ENCODE measurements around the gene TCHH.
A peak's percentile ranks its signal among the peaks of the same experiment; 100 is the strongest.
"Not testable (repeated sequence)": the region's sequence is repeated elsewhere in the genome, so short reads cannot be mapped to it uniquely, and the experiment has no call there.

The TCHH gene

DNA sequence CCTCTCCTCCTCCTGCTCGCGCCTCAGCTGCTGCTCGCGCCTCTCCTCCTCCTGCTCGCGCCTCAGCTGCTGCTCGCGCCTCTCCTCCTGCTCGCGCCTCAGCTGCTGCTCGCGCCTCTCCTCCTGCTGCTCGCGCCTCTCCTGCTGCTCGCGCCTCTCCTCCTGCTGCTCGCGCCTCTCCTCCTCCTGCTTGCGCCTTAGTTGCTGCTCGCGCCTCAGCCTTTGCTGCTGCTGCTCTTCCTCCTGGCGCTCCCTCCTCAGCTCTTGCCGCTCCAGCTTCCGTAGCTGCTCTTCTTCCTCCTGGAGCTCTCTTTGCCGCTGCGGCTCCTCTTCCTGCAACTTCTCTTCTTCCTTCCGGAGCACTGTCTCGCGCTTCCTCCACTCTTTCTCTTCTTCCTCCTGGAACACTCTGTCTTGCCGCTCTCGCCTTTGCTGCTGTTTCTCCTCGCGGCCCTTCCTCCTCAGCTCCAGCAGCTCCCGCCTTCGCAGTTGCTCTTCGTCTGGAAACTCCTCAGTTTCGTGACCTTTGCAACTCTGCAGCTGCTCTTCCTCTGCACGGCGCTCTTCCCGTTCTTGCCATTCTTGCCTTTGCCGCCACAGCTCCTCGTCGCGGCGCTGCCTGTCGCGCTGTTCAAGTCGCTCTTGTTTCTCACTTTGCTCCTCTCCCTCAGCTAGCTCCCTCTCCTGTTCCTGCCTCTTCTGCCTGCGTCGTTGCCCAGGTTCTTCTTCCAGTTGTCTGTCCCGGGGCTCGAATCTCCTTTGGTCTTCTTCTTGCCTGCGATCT, 3.0 kb downstream of the TCHH start:
- DNase-seq (ENCODE audit: low read depth in 3 of 3), result peak in 1 of 3 experiments; percentile 4

DNA sequence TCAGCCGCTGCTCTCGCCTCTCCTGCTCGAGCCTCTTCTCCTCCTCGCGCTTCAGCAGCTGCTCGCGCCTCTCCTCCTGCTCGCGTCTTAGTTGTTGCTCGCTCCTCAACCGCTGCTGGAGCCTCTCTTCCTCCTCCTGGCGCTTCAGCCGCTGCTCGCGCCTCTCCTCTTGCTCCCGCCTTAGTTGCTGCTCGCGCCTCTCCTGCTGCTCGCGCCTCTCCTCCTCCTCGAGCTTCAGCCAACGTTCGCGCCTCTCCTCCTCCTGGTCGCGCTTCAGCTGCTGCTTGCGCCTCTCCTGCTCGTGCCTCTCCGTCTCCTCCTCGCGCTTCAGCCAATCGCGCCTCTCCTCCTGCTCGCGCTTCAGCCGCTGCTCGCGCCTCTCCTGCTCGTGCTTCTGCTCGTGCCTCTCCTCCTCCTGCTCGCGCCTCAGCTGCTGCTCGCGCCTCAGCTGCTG, 3.7 kb downstream of the TCHH start:
- peak in 1 of 3 experiments; percentile 5 for DNase-seq (ENCODE audit: low read depth in 3 of 3)

DNA sequence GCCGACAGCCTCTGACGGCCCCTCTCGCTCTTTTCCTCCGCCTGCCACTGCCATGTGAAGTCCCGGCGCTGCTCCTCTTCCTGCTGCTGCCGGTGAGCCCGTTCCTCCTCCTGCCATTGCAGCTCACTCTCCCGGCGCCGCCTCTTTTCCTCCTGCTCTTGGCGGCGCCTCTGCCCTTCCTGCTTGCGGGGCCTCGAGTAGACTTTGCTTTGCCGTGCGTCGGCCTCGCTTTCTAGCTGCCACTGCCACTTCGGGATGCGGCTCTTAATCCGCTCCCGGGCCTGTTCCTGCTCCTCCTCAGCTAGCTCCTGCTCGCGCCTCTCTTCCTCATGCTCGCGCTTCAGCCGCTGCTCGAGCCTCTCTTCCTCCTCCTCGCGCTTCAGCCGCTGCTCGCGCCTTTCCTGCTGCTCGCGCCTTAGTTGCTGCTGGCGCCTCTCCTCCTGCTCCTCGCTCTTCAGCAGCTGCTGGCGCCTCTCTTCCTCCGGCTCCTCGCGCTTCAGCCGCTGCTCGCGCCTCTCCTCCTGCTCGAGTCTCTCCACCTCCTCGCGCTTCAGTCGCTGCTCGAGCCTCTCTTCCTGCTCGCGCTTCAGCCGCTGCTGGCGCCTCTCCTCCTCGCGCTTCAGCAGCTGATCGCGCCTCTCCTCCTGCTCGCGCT, 4.3 kb downstream of the TCHH start:
- DNase-seq (ENCODE audit: low read depth in 3 of 3), result peak in 1 of 3 experiments; percentile 6

DNA sequence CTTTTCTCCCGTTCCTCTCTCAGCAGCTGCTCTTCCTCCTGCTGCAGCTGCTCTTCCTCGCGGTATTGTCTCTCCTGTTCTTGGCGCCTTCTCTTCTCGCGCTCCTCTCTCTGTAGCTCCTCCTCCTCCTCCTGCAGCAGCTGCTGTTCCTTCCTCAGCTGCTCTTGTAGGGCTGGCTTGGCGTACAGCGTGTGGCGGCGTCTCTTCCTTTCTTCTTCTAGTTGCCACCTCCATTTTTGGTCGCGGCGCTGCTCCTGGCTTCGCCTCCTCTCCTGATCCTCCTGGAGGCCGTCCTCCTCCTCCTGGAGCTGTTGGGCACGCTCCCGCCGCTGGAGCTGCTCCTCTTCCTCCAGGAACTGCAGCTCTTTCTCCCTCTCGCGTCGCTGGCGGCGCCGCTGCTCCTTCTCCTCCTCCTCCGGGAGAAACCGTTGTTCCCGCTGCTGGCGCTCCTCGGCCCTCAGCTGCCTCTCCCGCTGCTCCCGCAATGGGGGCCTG, 4.8 kb downstream of the TCHH start:
- peak in 1 of 3 experiments; percentile 11 for DNase-seq (ENCODE audit: low read depth in 3 of 3)

GRCh38 chr1:152109998-152110294, 5.3 kb downstream of the TCHH start:
- DNase-seq (ENCODE audit: low read depth in 3 of 3), result no peak

DNA sequence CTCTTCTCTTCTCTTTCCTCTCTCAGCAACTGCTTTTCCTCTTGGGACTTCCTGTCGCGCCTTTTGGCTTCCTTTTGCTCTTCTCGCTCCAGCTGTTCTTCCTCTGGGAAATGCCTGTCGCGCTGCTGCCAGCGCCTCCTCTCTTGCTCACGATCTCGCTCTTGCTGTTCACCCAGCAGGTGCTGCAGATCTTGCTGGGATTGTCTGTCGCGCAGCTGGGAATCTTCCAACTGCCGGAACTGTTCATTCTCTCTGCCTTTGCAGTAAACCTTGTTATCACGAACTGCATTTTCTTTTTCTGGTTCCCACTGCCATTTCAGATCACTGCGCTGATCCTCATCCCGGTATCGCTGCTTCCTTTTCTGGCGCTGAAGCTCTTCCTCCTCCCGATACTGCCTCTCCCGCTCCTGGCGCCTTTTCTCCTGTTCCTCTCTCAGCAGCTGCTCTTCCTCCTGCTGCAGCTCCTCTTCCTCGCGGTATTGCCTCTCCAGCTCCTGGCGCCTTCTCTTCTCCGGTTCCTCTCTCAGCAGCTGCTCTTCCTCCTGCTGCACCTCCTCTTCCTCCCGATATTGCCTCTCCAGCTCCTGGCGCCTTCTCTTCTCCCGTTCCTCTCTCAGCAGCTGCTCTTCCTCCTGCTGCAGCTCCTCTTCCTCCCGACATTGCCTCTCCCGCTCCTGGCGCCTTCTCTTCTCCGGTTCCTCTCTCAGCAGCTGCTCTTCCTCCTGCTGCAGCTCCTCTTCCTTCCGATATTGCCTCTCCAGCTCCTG, 5.8 kb downstream of the TCHH start:
- DNase-seq (ENCODE audit: low read depth in 3 of 3), result peak in 1 of 3 experiments; percentile 1

- DNase-seq (ENCODE audit: low read depth in 3 of 3), result no peak
Observed at GRCh38 chr1:152108882-152109222, 6.4 kb downstream of the TCHH start.

DNA sequence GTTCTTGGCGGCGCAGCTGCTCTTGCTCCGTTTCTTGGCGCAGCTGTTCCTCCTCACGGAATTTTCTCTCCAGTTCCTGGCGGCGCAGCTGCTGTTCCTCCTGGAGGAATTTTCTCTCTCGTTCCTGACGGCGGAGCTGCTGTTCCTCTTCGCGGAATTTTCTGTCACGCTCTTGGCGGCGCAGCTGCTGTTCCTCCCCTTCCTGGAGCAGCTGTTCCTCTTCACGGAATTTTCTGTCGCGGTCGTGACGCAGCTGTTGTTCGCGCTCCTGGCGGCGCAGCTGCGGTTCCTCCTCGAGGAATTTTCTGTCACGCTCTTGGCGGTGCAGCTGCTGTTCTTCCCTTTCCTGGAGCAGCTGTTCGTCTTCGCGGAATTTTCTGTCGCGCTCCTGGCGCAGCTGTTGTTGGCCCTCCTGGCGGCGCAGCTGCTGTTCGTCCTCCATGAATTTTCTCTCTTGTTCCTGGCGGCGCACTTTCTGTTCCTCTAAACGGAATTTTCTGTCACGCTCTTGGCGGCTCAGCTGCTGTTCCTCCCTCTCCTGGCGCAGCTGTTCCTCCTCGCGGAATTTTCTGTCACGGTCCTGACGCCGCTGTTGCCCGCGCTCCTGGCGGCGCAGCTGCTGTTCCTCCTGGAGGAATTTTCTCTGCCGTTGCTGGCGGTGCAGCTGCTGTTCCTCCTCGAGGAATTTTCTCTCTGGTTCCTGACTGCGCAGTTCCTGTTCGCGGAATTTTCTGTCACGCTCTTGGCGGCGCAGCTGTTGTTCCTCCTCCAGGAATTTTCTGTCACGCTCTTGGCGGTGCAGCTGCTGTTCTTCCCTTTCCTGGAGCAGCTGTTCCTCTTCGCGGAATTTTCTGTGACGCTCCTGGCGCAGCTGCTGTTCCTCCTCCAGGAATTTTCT, 7.0 kb downstream of the TCHH start:
- DNase-seq (ENCODE audit: low read depth in 3 of 3), result peak in 1 of 3 experiments; percentile 0

- no peak for DNase-seq (ENCODE audit: low read depth in 3 of 3)
Observed at GRCh38 chr1:152107031-152107983, 7.9 kb downstream of the TCHH start.

DNA sequence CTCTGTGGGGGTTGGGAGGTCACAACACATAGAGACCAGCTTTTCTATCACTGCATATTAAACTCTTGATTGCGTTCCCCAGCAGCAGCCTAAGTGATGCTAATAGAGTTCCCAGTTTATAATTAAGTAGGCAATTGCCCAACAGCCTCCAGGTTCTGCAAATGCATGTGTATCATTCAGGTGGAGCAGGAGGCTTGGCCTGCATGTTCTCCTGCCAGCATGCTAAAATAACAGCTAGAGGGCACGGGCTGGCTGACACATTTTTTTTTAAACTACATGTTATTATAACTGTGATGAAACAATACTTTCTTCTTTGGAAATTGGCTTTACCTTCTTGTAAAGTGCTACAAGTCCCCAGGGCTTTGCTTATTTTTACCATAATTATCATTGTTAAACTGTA, 10.4 kb downstream of the TCHH start:
- DNase-seq (ENCODE audit: low read depth in 3 of 3), result no peak

DNA sequence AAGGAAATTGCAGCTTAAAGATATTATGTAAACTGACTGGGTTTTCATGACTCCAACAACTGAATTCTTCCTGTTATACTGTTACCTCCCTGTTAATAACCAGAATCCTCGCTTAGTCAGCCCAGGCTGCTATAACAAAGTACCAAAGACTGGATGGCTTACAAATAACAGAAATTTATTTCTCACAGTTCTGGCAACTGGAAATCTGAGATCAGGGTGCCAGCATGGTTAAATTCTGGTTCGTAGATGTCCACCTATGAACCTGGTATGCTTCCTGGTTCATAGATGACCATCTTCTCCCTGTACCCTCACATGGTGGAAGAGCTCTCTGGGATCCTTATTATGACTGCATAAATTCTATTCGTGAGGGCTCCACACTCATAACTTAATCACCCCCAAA, 18.3 kb downstream of the TCHH start:
- DNase-seq (ENCODE audit: low read depth in 3 of 3), result no peak

GRCh38 chr1:152089014-152089674, 26.1 kb downstream of the TCHH start, which contains the start of gene TCHHL1:
TSS of gene TCHHL1 (minus strand) at chr1:152089064. CDS start at chr1:152088143, 921 bp downstream.
- DNase-seq (ENCODE audit: low read depth in 3 of 3), result no peak

GRCh38 chr1:152086760-152087159, 28.5 kb downstream of the TCHH start:
- no peak for DNase-seq (ENCODE audit: low read depth in 3 of 3)

DNA sequence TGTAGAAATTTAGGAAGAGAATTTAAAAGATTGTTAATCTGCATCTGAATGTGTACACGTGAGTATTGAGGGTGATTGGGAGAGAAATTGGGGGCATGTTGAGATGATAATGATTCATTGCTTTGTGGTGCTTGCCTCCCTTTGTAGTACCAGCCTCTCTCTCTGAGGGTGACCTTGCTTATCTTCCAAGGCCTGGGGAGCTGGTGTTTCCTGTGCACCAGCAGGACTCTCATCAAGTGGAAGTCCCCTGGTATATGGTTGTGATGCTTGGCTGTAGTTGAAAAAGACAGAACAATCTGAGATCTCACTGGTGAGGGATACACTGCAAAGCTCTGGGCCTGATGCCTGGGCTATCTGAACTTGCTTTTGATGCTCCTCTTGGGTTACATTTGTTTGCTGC, 30.4 kb downstream of the TCHH start:
- no peak for DNase-seq (ENCODE audit: low read depth in 3 of 3)

DNA sequence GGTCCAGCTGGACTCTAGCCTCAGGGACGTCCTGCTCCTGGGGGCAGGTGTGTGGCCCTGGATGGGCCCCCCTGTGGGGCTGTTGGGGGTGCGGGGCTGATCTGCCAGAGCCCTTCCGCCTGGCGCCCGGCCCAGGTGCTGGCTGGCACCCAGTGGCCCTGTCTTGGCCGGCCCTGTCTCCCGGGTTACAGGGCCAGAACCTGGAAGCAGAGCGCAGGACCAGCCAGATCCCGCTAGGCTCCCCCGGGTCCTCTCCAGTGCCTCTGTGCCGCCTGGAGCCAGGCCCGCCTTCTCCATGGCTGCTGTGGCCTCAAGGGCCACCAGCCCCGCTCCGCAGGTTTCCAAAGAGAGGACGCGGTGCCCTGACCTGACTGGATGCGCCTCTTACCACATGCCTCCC, 34.2 kb downstream of the TCHH start:
- not testable (repeated sequence) for DNase-seq (ENCODE audit: low read depth in 3 of 3)

DNA sequence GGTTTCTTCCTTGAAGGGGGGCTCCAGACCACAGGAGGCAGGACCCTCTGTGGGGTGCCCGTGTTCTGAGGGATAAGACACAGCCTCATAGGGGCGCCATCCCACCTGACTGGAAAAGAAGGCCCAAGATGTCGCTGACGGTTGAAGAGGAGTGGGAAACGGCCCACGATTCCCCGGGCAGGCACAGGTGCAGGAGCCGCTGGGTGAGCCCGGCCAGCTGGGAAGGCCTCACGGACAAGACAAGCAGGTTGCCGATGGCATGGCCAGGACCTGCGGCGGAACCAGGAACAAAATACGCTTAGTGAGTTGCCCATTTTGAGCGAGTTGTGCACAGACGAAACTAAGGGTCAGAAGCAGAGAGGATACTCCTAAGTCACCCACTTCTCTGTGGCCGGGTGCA, 34.8 kb downstream of the TCHH start:
- not testable (repeated sequence) for DNase-seq (ENCODE audit: low read depth in 3 of 3)

DNA sequence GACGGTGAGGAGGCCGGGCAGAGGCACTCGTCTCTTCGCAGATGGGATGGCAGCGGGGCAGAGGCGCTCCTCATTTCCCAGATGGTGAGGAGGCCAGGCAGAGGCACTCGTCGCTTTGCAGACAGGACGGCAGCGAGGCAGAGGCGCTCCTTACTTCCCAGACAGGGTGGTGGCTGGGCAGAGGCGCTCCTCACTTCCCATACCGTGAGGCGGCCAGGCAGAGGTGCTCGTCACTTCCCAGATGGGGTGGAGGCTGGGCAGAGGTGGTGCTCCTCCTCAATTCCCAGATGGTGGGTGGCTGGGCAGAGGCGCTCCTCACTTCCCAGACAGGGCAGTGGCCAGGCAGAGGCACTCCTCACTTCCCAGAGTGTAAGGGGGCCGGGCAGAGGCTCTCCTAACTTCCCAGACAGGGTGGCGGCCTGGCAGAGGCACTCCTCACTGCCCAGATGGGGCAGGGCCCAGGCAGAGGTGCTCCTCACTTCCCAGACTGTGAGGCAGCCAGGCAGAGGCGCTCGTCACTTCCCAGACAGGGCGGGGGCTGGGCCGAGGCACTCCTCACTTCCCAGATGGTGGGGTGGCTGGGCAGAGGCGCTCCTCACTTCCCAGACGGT, 36.3 kb downstream of the TCHH start:
- no peak for DNase-seq (ENCODE audit: low read depth in 3 of 3)

GRCh38 chr1:152072311-152072710, 42.9 kb downstream of the TCHH start:
- DNase-seq (ENCODE audit: low read depth in 3 of 3), result no peak

DNA sequence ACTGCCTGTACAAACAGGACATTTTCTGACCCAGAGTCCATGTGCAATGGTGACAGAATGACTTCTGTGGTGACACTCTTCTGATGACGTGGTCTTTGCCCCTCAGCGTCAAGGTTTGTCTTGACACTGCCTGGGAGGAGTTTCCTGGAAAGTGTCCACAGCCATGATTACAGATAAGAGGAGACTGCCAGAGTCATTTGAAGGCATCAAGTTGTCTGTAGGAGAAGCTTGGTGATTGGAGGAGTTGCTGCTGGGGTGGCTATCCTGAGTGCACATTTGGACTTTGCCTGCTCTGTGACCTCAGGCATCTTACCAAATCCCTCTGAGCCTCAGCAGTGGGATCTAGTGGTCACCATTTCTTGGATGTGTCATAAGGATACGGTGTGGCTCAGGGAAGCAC, 44.1 kb downstream of the TCHH start:
- no peak for DNase-seq (ENCODE audit: low read depth in 3 of 3)
